Cardiac muscle cell (in vitro differentiated cells and primary cell): Measurements from ENCODE around the gene TMEM131. TPM values are rescaled to one million over a fixed set of nuclear protein-coding genes. Genes with fewer than 3 reads are reported as not detected.
A peak's percentile ranks its signal among the peaks of the same experiment; 100 is the strongest.
"Not testable (repeated sequence)": the region's sequence is repeated elsewhere in the genome, so short reads cannot be mapped to it uniquely, and the experiment has no call there.

Experiments used
- DNase-seq, 2 donors: peaks; one replicate each; pipeline versions ENCODE4 v3.0.0 to v3.0.0-alpha.2; 2010 to 2017; ENCODE audit warnings: low read depth in 1 of 2, low spot score in 1 of 2
- H3K27ac ChIP-seq: fragments of 200-600 bp; sonication (generic); 2 replicates; pipeline ENCODE4 v1.5.1; 2016
- H3K27me3 ChIP-seq: fragments of 200-600 bp; sonication (generic); 2 replicates; pipeline ENCODE4 v1.6.0; 2016; ENCODE audit warnings: control low read depth
- H3K36me3 ChIP-seq: fragments of 200-600 bp; sonication (generic); 2 replicates; pipeline ENCODE4 v1.5.1; 2016; ENCODE audit warnings: control low read depth
- H3K4me1 ChIP-seq: fragments of 200-600 bp; sonication (generic); 2 replicates; pipeline ENCODE4 v1.8.1; 2017; ENCODE audit warnings: low read depth, mild to moderate bottlenecking, mixed run types
- H3K4me3 ChIP-seq: fragments of 200-600 bp; sonication (generic); 2 replicates; pipeline ENCODE4 v1.5.1; 2016; ENCODE audit warnings: mild to moderate bottlenecking
- H3K9me3 ChIP-seq: fragments of 200-600 bp; sonication (generic); 2 replicates; pipeline ENCODE4 v1.5.1; 2017; ENCODE audit warnings: low read depth, mild to moderate bottlenecking, control low read depth
- CTCF ChIP-seq: IDR thresholded peaks from 2 replicates; pipeline ENCODE4 v1.5.1; 2012; ENCODE audit warnings: low read depth, mild to moderate bottlenecking, low read length
- polyA plus RNA-seq: library from polyadenylated mRNA; unstranded; fragments of >200 nt; fragmentation: Nextera tagmentation; extraction: Ambion mirVana; gene quantifications from 2 replicates; pipeline ENCODE4 v1.2.1, GENCODE V29; 2016
- total RNA-seq: library from RNA; depleted of rRNA; stranded (reverse); fragments of >200 nt; gene quantifications from 2 replicates; pipeline ENCODE4 v1.2.3, GENCODE V29; 2016

TMEM131 gene
- total and polyA plus RNA-seq, 2 experiments from 2014 or later, result 16.3 to 19.1 TPM

- peak in 1 of 2 donors; percentile 49 for DNase-seq
- H3K9me3 ChIP-seq, result no peaks in the 10 kb centered on the region
- no peaks in the 10 kb centered on the region for H3K36me3 ChIP-seq
- TF ChIP-seq CTCF, result no peak
- H3K27ac ChIP-seq, result no peak overlapping the region
- no peaks in the 10 kb centered on the region for H3K4me1 ChIP-seq
- H3K27me3 ChIP-seq, result no peaks in the 10 kb centered on the region
- no peak overlapping the region for H3K4me3 ChIP-seq
Measured at GRCh38 chr2:97900806-97901205, 94.9 kb downstream of the TMEM131 start.

GRCh38 chr2:97893042-97893441 is 102.7 kb downstream of the TMEM131 start:
- not testable (repeated sequence) for H3K4me1 ChIP-seq, H3K4me3 ChIP-seq, H3K27ac ChIP-seq, H3K9me3 ChIP-seq, H3K36me3 ChIP-seq, DNase-seq, H3K27me3 ChIP-seq

GRCh38 chr2:97891611-97892010 is 104.1 kb downstream of the TMEM131 start:
- TF ChIP-seq CTCF, result no peak
- H3K9me3 ChIP-seq, result no peaks in the 10 kb centered on the region
- H3K4me1 ChIP-seq, result no peaks in the 10 kb centered on the region
- no peaks in the 10 kb centered on the region for H3K27me3 ChIP-seq
- H3K36me3 ChIP-seq, result peaks cover 11% of the 10 kb centered on the region
- no peak overlapping the region for H3K4me3 ChIP-seq
- DNase-seq, result no peak
- no peak overlapping the region for H3K27ac ChIP-seq

GRCh38 chr2:97889156-97889555 is 106.6 kb downstream of the TMEM131 start:
- DNase-seq, result no peak
- H3K36me3 ChIP-seq, result peaks cover 17% of the 10 kb centered on the region
- H3K4me3 ChIP-seq, result no peak overlapping the region
- no peaks in the 10 kb centered on the region for H3K27me3 ChIP-seq
- peaks cover 2% of the 10 kb centered on the region for H3K9me3 ChIP-seq
- TF ChIP-seq CTCF, result no peak
- H3K4me1 ChIP-seq, result no peaks in the 10 kb centered on the region
- H3K27ac ChIP-seq, result no peak overlapping the region

GRCh38 chr2:97885841-97886240 is 109.9 kb downstream of the TMEM131 start:
- Histone ChIP-seq H3K4me1 (no peaks in the 10 kb centered on the region), H3K36me3 (peaks cover 17% of the 10 kb centered on the region), H3K9me3 (peaks cover 2% of the 10 kb centered on the region), H3K4me3 (no peak overlapping the region), H3K27me3 (no peaks in the 10 kb centered on the region), H3K27ac (no peak overlapping the region)
- no peak for TF ChIP-seq CTCF
- no peak for DNase-seq

- no peak for TF ChIP-seq CTCF
- H3K4me3 ChIP-seq, result no peak overlapping the region
- no peaks in the 10 kb centered on the region for H3K36me3 ChIP-seq
- no peaks in the 10 kb centered on the region for H3K4me1 ChIP-seq
- no peak overlapping the region for H3K27ac ChIP-seq
- H3K9me3 ChIP-seq, result no peaks in the 10 kb centered on the region
- no peaks in the 10 kb centered on the region for H3K27me3 ChIP-seq
- no peak for DNase-seq
Measured at GRCh38 chr2:97880334-97880733, 115.4 kb downstream of the TMEM131 start.
